ENCODE data around the gene UGT1A3.

UGT1A3 gene

DNA sequence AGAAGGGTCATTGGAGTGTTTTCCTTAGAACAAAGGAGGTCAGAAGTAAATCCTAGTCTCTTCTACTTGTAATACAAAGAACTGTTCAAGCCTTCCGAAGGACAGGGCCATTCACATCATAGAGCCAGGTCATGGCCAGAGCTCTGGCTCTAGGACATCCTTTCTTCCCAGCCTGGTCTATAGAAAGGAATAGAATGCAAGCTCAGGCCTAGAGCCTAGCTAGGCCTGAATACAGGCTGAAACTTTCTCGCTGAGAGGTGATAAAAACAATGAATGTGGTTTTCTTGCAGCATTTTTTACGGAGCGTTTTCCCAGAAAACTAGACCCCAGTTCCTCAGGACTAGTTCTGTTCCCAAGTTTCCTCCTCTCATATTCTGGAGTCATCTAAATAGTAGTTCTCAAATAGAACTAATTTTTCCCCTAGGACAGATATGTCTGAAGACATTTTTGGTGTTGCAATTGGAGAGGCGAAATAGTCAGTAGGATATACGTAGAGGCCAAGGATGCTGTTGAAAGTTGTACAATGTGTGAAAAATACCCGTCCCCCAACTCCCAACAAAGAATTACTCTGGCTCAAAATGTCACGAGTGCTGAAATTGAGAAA is 29.3 kb upstream of the UGT1A3 start:
- TF ChIP-seq, protein P1, sequence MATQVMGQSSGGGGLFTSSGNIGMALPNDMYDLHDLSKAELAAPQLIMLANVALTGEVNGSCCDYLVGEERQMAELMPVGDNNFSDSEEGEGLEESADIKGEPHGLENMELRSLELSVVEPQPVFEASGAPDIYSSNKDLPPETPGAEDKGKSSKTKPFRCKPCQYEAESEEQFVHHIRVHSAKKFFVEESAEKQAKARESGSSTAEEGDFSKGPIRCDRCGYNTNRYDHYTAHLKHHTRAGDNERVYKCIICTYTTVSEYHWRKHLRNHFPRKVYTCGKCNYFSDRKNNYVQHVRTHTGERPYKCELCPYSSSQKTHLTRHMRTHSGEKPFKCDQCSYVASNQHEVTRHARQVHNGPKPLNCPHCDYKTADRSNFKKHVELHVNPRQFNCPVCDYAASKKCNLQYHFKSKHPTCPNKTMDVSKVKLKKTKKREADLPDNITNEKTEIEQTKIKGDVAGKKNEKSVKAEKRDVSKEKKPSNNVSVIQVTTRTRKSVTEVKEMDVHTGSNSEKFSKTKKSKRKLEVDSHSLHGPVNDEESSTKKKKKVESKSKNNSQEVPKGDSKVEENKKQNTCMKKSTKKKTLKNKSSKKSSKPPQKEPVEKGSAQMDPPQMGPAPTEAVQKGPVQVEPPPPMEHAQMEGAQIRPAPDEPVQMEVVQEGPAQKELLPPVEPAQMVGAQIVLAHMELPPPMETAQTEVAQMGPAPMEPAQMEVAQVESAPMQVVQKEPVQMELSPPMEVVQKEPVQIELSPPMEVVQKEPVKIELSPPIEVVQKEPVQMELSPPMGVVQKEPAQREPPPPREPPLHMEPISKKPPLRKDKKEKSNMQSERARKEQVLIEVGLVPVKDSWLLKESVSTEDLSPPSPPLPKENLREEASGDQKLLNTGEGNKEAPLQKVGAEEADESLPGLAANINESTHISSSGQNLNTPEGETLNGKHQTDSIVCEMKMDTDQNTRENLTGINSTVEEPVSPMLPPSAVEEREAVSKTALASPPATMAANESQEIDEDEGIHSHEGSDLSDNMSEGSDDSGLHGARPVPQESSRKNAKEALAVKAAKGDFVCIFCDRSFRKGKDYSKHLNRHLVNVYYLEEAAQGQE (IDR thresholded peaks at IDR 0.05; ENCODE audit: insufficient read depth in 1 of 2, low read depth in 2 of 2, low read length in 2 of 2): no peak
- no peak for TF ChIP-seq POLR2AphosphoS5 (IDR thresholded peaks at IDR 0.05; ENCODE audit: low read depth, low read length)
- no peak for TF ChIP-seq SIN3A (IDR thresholded peaks at IDR 0.05; ENCODE audit: borderline replicate concordance, insufficient read depth, low read length)
- no peak for TF ChIP-seq FOXP2 (optimal IDR thresholded peaks at IDR 0.05; ENCODE audit: borderline replicate concordance, extremely low read depth, extremely low read length, insufficient read depth)
- TF ChIP-seq TAF1 (IDR thresholded peaks at IDR 0.05; ENCODE audit: borderline replicate concordance, insufficient read depth, low read length): no peak

GRCh38 chr2:233700028-233700635 is 28.7 kb upstream of the UGT1A3 start:
- TF ChIP-seq SIN3A (IDR thresholded peaks at IDR 0.05; ENCODE audit: borderline replicate concordance, insufficient read depth, low read length) (no peak), POLR2AphosphoS5 (IDR thresholded peaks at IDR 0.05; ENCODE audit: low read depth, low read length) (no peak), TAF1 (IDR thresholded peaks at IDR 0.05; ENCODE audit: borderline replicate concordance, insufficient read depth, low read length) (no peak)
- TF ChIP-seq, protein P1 (IDR thresholded peaks at IDR 0.05; ENCODE audit: insufficient read depth in 1 of 2, low read depth in 2 of 2, low read length in 2 of 2): no peak

DNA sequence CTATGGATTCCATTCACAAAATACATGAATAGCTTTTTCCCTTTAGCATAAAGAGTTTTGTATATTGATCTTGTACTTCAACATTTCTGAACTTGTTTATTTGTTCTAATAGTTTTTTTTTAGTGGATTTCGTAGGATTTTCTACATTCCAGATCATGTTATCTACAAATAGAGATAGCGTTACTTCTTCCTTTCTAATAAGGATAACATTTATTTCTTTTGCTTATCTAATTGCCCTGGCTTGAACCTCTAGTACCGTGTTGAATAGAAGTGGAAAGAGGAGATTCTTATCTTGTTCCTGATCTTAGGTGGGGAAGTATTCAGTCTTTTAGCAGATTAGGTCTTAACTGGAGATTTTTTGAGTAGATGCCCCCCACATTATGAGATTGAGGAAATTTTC is 26.6 kb upstream of the UGT1A3 start:
- TF ChIP-seq SIN3A (IDR thresholded peaks at IDR 0.05; ENCODE audit: borderline replicate concordance, insufficient read depth, low read length) (no peak), FOXP2 (optimal IDR thresholded peaks at IDR 0.05; ENCODE audit: borderline replicate concordance, extremely low read depth, extremely low read length, insufficient read depth) (no peak), POLR2AphosphoS5 (IDR thresholded peaks at IDR 0.05; ENCODE audit: low read depth, low read length) (no peak), TAF1 (IDR thresholded peaks at IDR 0.05; ENCODE audit: borderline replicate concordance, insufficient read depth, low read length) (no peak)
- TF ChIP-seq, protein P1 (IDR thresholded peaks at IDR 0.05; ENCODE audit: insufficient read depth in 1 of 2, low read depth in 2 of 2, low read length in 2 of 2): no peak

DNA sequence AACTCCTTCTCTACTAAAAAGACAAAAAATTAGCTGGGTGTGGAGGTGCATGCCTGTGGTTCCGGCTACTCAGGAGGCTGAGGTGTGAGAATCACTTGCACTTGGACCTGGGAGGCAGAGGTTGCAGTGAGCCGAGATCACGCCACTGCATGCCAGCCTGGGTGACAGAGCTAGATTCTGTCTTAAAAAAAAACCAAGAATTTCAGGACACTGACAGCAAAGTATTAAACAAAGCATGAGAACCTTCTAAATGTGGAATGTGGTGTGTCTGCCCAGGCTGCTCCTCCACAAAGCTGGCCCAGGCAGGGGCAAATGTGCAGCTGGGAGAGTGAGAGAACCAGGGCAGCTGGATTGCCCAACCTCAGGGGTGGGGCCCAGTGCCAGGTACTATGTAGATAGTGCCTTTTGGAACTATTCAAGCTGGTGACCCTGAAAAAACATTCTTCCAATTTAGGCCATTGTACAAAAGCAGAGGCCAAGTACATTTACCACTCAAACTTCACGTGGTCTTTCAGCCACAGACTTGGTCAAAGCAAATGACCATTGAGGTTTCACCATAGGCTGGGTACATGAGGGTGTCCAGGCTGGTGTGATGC is 22.8 kb upstream of the UGT1A3 start:
- TF ChIP-seq TAF1 (IDR thresholded peaks at IDR 0.05; ENCODE audit: borderline replicate concordance, insufficient read depth, low read length) (no peak), POLR2AphosphoS5 (IDR thresholded peaks at IDR 0.05; ENCODE audit: low read depth, low read length) (no peak), FOXP2 (optimal IDR thresholded peaks at IDR 0.05; ENCODE audit: borderline replicate concordance, extremely low read depth, extremely low read length, insufficient read depth) (no peak)

- TF ChIP-seq, protein P1 (IDR thresholded peaks at IDR 0.05; ENCODE audit: insufficient read depth in 1 of 2, low read depth in 2 of 2, low read length in 2 of 2): no peak
- TF ChIP-seq FOXP2 (optimal IDR thresholded peaks at IDR 0.05; ENCODE audit: borderline replicate concordance, extremely low read depth, extremely low read length, insufficient read depth) (no peak), POLR2AphosphoS5 (IDR thresholded peaks at IDR 0.05; ENCODE audit: low read depth, low read length) (no peak), SIN3A (IDR thresholded peaks at IDR 0.05; ENCODE audit: borderline replicate concordance, insufficient read depth, low read length) (no peak), TAF1 (IDR thresholded peaks at IDR 0.05; ENCODE audit: borderline replicate concordance, insufficient read depth, low read length) (no peak)
These were observed 22.1 kb upstream of the UGT1A3 start for GRCh38 chr2:233706720-233707119.
